Measurements from ENCODE around the gene SCAMP5.

Gene SCAMP5

DNA sequence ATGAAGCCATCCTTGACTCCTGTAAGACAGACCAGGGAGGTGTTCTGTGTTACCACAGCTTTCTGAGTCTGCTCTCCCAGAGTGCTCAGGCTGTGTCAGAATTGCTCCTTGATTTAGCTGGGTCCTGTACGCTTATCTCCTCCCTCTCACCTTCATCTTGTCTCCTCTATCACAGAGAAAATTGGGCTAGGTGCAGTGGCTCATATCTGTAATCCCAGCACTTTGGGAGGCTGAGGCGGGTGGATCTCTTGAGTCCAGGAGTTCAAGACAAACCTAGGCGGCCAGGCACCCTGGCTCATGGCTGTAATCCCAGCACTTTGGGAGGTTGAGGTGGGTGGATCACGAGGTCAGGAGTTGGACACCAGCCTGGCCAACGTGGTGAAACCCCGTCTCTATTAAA, 5.9 kb downstream of the SCAMP5 start:
- Histone ChIP-seq H3K79me2 (ENCODE audit: low read length) (no peaks in the 10 kb centered on the region), H3K27ac (ENCODE audit: low read length) (no peak overlapping the region), H2AFZ (ENCODE audit: low read length) (no peak overlapping the region), H3K4me2 (ENCODE audit: low read depth, low read length) (no peak overlapping the region), H3K4me1 (ENCODE audit: low read length) (no peaks in the 10 kb centered on the region), H3K4me3 (ENCODE audit: low read length) (no peak overlapping the region), H3F3A (ENCODE audit: insufficient read depth, low read length) (no peaks in the 10 kb centered on the region), H4K20me1 (ENCODE audit: insufficient read depth, low read length) (no peaks in the 10 kb centered on the region), H3K9ac (ENCODE audit: low read length) (no peak overlapping the region), H3K27me3 (replicated peaks; ENCODE audit: insufficient read depth, low read length) (no peaks in the 10 kb centered on the region), H3K9me2 (replicated peaks; ENCODE audit: insufficient read depth, low read length) (no peaks in the 10 kb centered on the region), H3K9me3 (replicated peaks; ENCODE audit: insufficient read depth, low read length) (no peaks in the 10 kb centered on the region), H3K36me3 (replicated peaks; ENCODE audit: insufficient read depth, low read length) (no peaks in the 10 kb centered on the region)
- no peak for DNase-seq
- TF ChIP-seq, protein P1, sequence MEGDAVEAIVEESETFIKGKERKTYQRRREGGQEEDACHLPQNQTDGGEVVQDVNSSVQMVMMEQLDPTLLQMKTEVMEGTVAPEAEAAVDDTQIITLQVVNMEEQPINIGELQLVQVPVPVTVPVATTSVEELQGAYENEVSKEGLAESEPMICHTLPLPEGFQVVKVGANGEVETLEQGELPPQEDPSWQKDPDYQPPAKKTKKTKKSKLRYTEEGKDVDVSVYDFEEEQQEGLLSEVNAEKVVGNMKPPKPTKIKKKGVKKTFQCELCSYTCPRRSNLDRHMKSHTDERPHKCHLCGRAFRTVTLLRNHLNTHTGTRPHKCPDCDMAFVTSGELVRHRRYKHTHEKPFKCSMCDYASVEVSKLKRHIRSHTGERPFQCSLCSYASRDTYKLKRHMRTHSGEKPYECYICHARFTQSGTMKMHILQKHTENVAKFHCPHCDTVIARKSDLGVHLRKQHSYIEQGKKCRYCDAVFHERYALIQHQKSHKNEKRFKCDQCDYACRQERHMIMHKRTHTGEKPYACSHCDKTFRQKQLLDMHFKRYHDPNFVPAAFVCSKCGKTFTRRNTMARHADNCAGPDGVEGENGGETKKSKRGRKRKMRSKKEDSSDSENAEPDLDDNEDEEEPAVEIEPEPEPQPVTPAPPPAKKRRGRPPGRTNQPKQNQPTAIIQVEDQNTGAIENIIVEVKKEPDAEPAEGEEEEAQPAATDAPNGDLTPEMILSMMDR (IDR thresholded peaks at IDR 0.05; ENCODE audit: low read length), result no peak
- TF ChIP-seq EZH2phosphoT487 (IDR thresholded peaks at IDR 0.05; ENCODE audit: low read length) (no peak), EZH2 (optimal IDR thresholded peaks at IDR 0.05; ENCODE audit: low read depth, low read length) (no peak)

DNA sequence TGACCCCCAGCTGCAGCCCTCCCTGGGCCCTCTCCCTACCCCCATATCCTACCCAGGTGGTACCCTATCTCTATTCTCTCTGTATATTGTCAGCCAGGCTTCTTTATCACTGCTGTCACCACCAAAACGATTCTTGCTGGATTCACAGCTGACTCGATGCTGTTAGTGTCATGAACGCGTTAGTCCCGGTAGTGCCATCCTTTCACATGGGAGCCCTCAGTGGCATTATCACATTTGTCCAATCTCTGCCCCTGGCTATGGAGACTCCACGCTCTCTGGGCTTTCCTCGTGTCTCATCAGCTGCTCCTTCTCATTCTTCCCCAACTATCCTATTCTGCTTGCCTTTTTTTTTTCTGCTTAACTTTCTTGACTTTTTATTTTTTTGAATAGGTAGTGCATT, 7.0 kb downstream of the SCAMP5 start:
- no peaks in the 10 kb centered on the region for H3K79me2 ChIP-seq (ENCODE audit: low read length)
- no peaks in the 10 kb centered on the region for H3K9me3 ChIP-seq (replicated peaks; ENCODE audit: insufficient read depth, low read length)
- H3F3A ChIP-seq (ENCODE audit: insufficient read depth, low read length), result peaks cover 7% of the 10 kb centered on the region
- no peak overlapping the region for H2AFZ ChIP-seq (ENCODE audit: low read length)
- H3K4me3 ChIP-seq (ENCODE audit: low read length), result no peak overlapping the region
- H3K27me3 ChIP-seq (replicated peaks; ENCODE audit: insufficient read depth, low read length), result no peaks in the 10 kb centered on the region
- no peak for TF ChIP-seq EZH2phosphoT487 (IDR thresholded peaks at IDR 0.05; ENCODE audit: low read length)
- TF ChIP-seq, protein P1 (IDR thresholded peaks at IDR 0.05; ENCODE audit: low read length), result no peak
- TF ChIP-seq EZH2 (optimal IDR thresholded peaks at IDR 0.05; ENCODE audit: low read depth, low read length), result no peak
- H3K27ac ChIP-seq (ENCODE audit: low read length), result no peak overlapping the region
- no peak overlapping the region for H3K9ac ChIP-seq (ENCODE audit: low read length)
- H4K20me1 ChIP-seq (ENCODE audit: insufficient read depth, low read length), result no peaks in the 10 kb centered on the region
- peaks cover 6% of the 10 kb centered on the region for H3K4me1 ChIP-seq (ENCODE audit: low read length)
- no peaks in the 10 kb centered on the region for H3K9me2 ChIP-seq (replicated peaks; ENCODE audit: insufficient read depth, low read length)
- no peak overlapping the region for H3K4me2 ChIP-seq (ENCODE audit: low read depth, low read length)
- H3K36me3 ChIP-seq (replicated peaks; ENCODE audit: insufficient read depth, low read length), result no peaks in the 10 kb centered on the region
- DNase-seq, result no peak

DNA sequence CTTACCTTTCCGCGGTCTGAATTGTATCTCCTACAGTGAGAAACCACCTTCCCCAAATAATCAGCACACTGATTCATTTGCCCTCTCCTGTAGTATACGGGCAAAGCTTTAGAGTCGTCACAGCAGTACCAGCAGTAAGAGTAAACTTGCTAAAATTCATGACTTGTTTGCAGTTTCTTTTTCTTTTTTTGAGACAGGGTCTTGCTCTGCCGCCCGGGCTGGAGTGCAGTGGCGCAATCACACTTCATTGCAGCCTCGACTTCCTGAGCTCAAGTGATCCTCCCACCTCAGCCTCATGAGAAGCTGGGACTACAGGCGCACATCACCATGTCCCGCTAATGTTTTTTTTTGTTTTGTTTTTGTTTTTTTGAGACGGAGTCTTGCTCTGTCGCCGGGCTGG, 11.9 kb downstream of the SCAMP5 start:
- Histone ChIP-seq H3K9me3 (replicated peaks; ENCODE audit: insufficient read depth, low read length) (no peaks in the 10 kb centered on the region), H2AFZ (ENCODE audit: low read length) (no peak overlapping the region), H3K36me3 (replicated peaks; ENCODE audit: insufficient read depth, low read length) (no peaks in the 10 kb centered on the region), H3F3A (ENCODE audit: insufficient read depth, low read length) (peaks cover 39% of the 10 kb centered on the region), H3K4me1 (ENCODE audit: low read length) (peaks cover 43% of the 10 kb centered on the region), H3K79me2 (ENCODE audit: low read length) (peaks cover 8% of the 10 kb centered on the region), H3K9me2 (replicated peaks; ENCODE audit: insufficient read depth, low read length) (no peaks in the 10 kb centered on the region), H3K4me2 (ENCODE audit: low read depth, low read length) (peak overlapping the region; percentile 85; the same call in 1 of the 2 replicates), H3K27me3 (replicated peaks; ENCODE audit: insufficient read depth, low read length) (no peaks in the 10 kb centered on the region), H3K9ac (ENCODE audit: low read length) (peak overlapping the region; percentile 67; the same call in 1 of the 2 replicates), H3K27ac (ENCODE audit: low read length) (peak overlapping the region; percentile 100; the same call in 1 of the 2 replicates), H4K20me1 (ENCODE audit: insufficient read depth, low read length) (no peaks in the 10 kb centered on the region), H3K4me3 (ENCODE audit: low read length) (no peak overlapping the region)
- no peak for TF ChIP-seq EZH2phosphoT487 (IDR thresholded peaks at IDR 0.05; ENCODE audit: low read length)
- no peak for DNase-seq

DNA sequence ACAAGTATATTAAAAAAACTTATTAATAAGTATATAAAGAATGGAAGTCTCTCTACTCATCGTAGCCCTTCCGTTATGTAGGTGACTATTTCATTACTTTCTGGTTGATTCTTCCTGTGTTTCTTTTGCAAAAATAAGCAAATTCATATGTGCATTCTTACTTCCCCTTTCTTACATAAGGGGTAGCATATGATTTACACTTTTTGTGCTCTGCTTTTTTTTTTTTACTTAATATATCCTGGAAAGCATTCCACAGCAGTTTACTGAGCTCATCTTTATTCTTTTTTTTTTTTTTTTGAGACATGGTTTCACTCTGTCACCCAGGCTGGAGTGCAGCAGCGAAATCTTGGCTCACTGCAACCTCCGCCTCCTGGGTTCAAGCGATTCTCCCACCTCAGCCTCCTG, 12.9 kb downstream of the SCAMP5 start:
- H3K27ac ChIP-seq (ENCODE audit: low read length), result peak overlapping the region; percentile 100

More for the DNA sequence above, 12.9 kb downstream of the SCAMP5 start:
- no peaks in the 10 kb centered on the region for H3K27me3 ChIP-seq (replicated peaks; ENCODE audit: insufficient read depth, low read length)
- H4K20me1 ChIP-seq (ENCODE audit: insufficient read depth, low read length), result no peaks in the 10 kb centered on the region
- no peaks in the 10 kb centered on the region for H3K9me3 ChIP-seq (replicated peaks; ENCODE audit: insufficient read depth, low read length)
- H3K4me1 ChIP-seq (ENCODE audit: low read length), result peaks cover 43% of the 10 kb centered on the region
- no peaks in the 10 kb centered on the region for H3K9me2 ChIP-seq (replicated peaks; ENCODE audit: insufficient read depth, low read length)
- peaks cover 39% of the 10 kb centered on the region for H3F3A ChIP-seq (ENCODE audit: insufficient read depth, low read length)
- H2AFZ ChIP-seq (ENCODE audit: low read length), result peak overlapping the region; percentile 62
- TF ChIP-seq EZH2 (optimal IDR thresholded peaks at IDR 0.05; ENCODE audit: low read depth, low read length) (no peak), EZH2phosphoT487 (IDR thresholded peaks at IDR 0.05; ENCODE audit: low read length) (no peak)
- TF ChIP-seq, protein P1 (IDR thresholded peaks at IDR 0.05; ENCODE audit: low read length), result no peak
- H3K4me2 ChIP-seq (ENCODE audit: low read depth, low read length), result peak overlapping the region; percentile 85
- no peaks in the 10 kb centered on the region for H3K36me3 ChIP-seq (replicated peaks; ENCODE audit: insufficient read depth, low read length)
- peak; percentile 54 for DNase-seq
- peaks cover 8% of the 10 kb centered on the region for H3K79me2 ChIP-seq (ENCODE audit: low read length)
- H3K9ac ChIP-seq (ENCODE audit: low read length), result peak overlapping the region; percentile 67
- peak overlapping the region; percentile 51 for H3K4me3 ChIP-seq (ENCODE audit: low read length)
